PFSK-1 (cell line): ENCODE results near the gene UNC45A.

ENCODE experiments used
- FOXP2 ChIP-seq: optimal IDR thresholded peaks from 2 replicates; pipeline ENCODE3; 2011; ENCODE audit warnings: borderline replicate concordance, control low read depth, inconsistent platforms; ENCODE audit not compliant: insufficient read depth; ENCODE audit errors: extremely low read length, extremely low read depth
- POLR2AphosphoS5 ChIP-seq: IDR thresholded peaks from 2 replicates; pipeline ENCODE4 v1.6.1; 2012; ENCODE audit warnings: low read depth, mild to moderate bottlenecking, control low read depth, low read length, moderate library complexity
- SIN3A ChIP-seq: IDR thresholded peaks from 2 replicates; pipeline ENCODE4 v1.6.1; 2012; ENCODE audit warnings: mild to moderate bottlenecking, low read length, moderate library complexity, borderline replicate concordance; ENCODE audit not compliant: insufficient read depth
- TAF1 ChIP-seq: IDR thresholded peaks from 2 replicates; pipeline ENCODE4 v1.6.1; 2012; ENCODE audit warnings: low read length, control low read depth, borderline replicate concordance; ENCODE audit not compliant: insufficient read depth
- TF ChIP-seq, protein P1 (sequence below), 2 experiments: IDR thresholded peaks; 2 replicates each; pipeline versions ENCODE4 v1.6.1 to v1.8.0; 2011 to 2012; ENCODE audit warnings: low read depth in 2 of 2, low read length in 2 of 2, control low read depth in 1 of 2, inconsistent platforms in 1 of 2, mild to moderate bottlenecking in 1 of 2, moderate library complexity in 1 of 2; ENCODE audit not compliant: insufficient read depth in 1 of 2

The UNC45A gene

DNA sequence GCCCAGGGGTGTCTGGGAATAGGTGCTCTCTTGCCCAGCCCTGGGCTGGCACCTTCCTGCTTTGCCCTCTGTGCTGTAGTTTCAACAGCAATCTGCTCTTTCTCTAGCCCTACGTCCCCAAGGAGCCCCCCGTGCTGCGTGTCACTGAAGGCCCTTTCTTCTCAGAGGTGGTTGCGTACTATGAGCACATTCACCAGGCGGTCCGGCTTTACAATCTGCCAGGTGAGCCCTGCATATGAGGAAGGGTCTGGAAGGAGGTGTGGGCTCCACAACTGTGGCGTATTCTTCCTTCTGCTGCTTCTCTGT, 22.4 kb upstream of the UNC45A start:
- TF ChIP-seq TAF1 (no peak), POLR2AphosphoS5 (no peak), FOXP2 (no peak), SIN3A (no peak)
- TF ChIP-seq, protein P1, sequence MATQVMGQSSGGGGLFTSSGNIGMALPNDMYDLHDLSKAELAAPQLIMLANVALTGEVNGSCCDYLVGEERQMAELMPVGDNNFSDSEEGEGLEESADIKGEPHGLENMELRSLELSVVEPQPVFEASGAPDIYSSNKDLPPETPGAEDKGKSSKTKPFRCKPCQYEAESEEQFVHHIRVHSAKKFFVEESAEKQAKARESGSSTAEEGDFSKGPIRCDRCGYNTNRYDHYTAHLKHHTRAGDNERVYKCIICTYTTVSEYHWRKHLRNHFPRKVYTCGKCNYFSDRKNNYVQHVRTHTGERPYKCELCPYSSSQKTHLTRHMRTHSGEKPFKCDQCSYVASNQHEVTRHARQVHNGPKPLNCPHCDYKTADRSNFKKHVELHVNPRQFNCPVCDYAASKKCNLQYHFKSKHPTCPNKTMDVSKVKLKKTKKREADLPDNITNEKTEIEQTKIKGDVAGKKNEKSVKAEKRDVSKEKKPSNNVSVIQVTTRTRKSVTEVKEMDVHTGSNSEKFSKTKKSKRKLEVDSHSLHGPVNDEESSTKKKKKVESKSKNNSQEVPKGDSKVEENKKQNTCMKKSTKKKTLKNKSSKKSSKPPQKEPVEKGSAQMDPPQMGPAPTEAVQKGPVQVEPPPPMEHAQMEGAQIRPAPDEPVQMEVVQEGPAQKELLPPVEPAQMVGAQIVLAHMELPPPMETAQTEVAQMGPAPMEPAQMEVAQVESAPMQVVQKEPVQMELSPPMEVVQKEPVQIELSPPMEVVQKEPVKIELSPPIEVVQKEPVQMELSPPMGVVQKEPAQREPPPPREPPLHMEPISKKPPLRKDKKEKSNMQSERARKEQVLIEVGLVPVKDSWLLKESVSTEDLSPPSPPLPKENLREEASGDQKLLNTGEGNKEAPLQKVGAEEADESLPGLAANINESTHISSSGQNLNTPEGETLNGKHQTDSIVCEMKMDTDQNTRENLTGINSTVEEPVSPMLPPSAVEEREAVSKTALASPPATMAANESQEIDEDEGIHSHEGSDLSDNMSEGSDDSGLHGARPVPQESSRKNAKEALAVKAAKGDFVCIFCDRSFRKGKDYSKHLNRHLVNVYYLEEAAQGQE (IDR thresholded peaks at IDR 0.05; ENCODE audit: insufficient read depth in 1 of 2, low read depth in 2 of 2, low read length in 2 of 2) = no peak

DNA sequence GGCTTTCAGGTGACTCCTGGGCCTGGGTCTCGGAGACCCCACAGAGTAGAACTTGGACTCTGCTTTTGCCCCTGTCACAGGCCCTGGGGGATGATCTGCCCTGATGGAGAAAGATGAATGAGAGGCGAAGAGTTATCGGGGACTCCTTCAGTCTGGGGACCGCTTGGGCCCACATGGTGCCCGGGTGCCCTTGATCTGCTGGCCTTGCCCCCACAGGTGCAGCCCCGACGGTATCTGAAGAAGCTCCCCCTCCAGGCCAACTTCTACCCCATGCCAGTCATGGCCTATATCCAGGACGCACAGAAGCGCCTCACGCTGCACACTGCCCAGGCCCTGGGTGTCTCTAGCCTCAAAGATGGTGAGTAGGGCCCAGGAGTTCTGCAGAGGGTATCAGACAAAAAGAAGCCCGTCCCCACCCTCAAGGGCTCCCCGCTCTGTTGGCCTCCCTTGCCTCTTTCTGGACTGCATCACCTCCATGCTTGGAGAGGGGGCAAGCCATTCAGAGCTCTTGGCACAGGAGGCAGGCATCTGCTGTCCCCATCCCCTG, 21.6 kb upstream of the UNC45A start:
- no peak for TF ChIP-seq POLR2AphosphoS5
- no peak for TF ChIP-seq SIN3A
- TF ChIP-seq TAF1 = no peak
- TF ChIP-seq FOXP2 = no peak
- TF ChIP-seq, protein P1 (IDR thresholded peaks at IDR 0.05; ENCODE audit: insufficient read depth in 1 of 2, low read depth in 2 of 2, low read length in 2 of 2) = no peak

DNA sequence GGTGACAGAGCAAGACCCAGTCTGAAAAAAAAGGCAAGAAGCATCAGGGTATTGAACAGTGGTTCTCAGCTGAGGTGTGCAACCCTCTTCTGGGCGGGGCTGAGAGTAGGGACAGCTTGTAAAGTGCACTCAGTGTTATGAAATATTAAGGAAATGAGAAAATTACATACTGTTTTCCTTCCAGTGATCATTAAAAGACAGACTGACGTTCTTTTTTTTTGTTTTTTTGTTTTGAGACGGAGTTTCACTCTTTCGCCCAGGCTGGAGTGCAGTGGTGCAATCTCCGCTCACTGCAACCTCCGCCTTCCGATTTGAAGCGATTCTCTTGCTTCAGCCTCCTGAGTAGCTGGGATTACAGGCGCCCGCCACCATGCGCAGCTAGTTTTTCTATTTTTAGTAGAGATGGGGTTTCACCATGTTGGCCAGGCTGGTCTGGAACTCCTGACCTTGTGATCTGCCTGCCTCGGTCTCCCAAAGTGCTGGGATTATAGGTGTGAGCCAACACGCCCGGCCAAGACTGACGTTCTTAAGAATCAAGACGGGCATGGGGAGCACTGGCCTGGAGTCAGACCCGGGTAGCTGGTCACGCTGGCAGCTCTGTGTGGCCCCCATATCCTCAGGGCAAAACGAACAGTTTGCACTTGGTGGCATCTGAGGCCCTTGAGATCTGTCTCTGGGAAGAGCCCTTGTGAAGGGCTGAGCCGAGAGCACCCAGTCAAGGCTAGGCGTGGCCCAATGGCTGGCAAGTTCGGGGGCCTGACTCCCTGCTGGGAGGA, 20.6 kb upstream of the UNC45A start:
- TF ChIP-seq, protein P1 (IDR thresholded peaks at IDR 0.05; ENCODE audit: insufficient read depth in 1 of 2, low read depth in 2 of 2, low read length in 2 of 2) = no peak
- TF ChIP-seq FOXP2 = no peak

DNA sequence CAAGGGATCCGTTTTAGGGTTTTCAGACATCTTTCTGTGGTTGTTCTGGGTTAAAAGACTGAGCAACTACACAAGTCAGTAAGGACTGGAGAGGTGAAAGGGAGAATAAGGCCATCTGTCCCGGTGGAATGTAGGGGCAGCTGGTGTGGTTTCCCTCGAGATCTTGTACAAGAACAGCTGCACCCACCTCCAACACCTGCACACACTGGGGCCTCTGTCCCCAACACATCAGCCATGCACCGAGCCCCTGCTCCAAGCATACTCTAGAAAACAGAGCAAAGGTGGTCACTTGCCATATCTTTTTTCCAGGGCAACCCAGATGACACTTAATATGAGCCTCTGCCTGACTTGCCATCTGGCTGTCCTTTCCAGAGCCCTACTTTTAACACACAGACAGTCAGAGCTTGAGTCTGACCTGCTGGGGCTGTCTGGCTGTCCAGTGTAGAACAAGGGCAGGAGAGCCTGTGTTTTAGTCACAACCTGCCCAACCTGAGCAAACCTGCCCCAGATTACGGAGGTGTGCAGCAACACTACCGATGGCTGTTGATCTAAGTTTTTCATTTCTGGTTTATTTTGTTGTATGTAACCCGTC, 19.8 kb upstream of the UNC45A start:
- TF ChIP-seq POLR2AphosphoS5 (no peak), FOXP2 (no peak), TAF1 (no peak), SIN3A (no peak)
- TF ChIP-seq, protein P1 (IDR thresholded peaks at IDR 0.05; ENCODE audit: insufficient read depth in 1 of 2, low read depth in 2 of 2, low read length in 2 of 2) = no peak
